Endothelial cell of umbilical vein (primary cell): ENCODE data around the gene LHFPL2. TPM values are rescaled to one million over a fixed set of nuclear protein-coding genes. Genes with fewer than 3 reads are reported as not detected.

Source experiments
- BruUV-seq: library from RNA; stranded (reverse); fragments of 400-500 nt; replicated peaks from 2 replicates; lab custom pipeline; 2021; lab: Mats Ljungman, UMichigan
- CTCF ChIA-PET: fragments of 300-600, 350-600 bp; sonication (Branson Sonifier 250); formaldehyde crosslinking; loops from one replicate; lab custom pipeline; 2021; ENCODE audit warnings: antibody characterized with exemption, inconsistent platforms; lab: Charles Lee
- POLR2A ChIA-PET: fragments of 300-600, 350-600 bp; sonication (Branson Sonifier 250); formaldehyde crosslinking; loops from one replicate; lab custom pipeline; 2021; ENCODE audit warnings: antibody characterized with exemption, inconsistent platforms; lab: Charles Lee
- DNase-seq: peaks from one replicate; pipeline ENCODE4 v3.0.0-alpha.2; 2011; ENCODE audit warnings: low read depth, low spot score
- FAIRE-seq: peaks from 2 replicates; lab custom pipeline; 2011; peaks lifted over from hg19 to GRCh38; lab: Jason Lieb, UNC
- H2AFZ ChIP-seq: 2 replicates; pipeline ENCODE4 v1.6.0; 2012; ENCODE audit warnings: low read depth, low read length, control low read depth, inconsistent platforms
- H3K27ac ChIP-seq: 2 replicates; pipeline ENCODE4 v1.5.1; 2011; ENCODE audit warnings: low read depth, mild to moderate bottlenecking, control low read depth, low read length, moderate library complexity; ENCODE audit not compliant: insufficient read depth
- H3K27me3 ChIP-seq, 2 experiments: 2 replicates each; pipeline versions ENCODE4 v1.6.0 to v1.6.1; 2011; ENCODE audit warnings: low read length in 2 of 2, mixed read lengths in 1 of 2; ENCODE audit not compliant: control insufficient read depth in 2 of 2, insufficient read depth in 2 of 2
- H3K36me3 ChIP-seq, 2 experiments: 2 replicates in 1 of 2; 3 replicates in 1 of 2; pipeline ENCODE4 v1.5.1; 2011; ENCODE audit warnings: low read length in 2 of 2, mild to moderate bottlenecking in 1 of 2, moderate library complexity in 1 of 2; ENCODE audit not compliant: control insufficient read depth in 2 of 2, insufficient read depth in 2 of 2; ENCODE audit errors: extremely low read depth in 1 of 2
- H3K4me1 ChIP-seq: 3 replicates; pipeline ENCODE4 v1.5.1; 2011; ENCODE audit warnings: mild to moderate bottlenecking, low read length; ENCODE audit not compliant: control insufficient read depth, insufficient read depth; ENCODE audit errors: extremely low read depth
- H3K4me2 ChIP-seq: 2 replicates; pipeline ENCODE4 v1.6.1; 2011; ENCODE audit warnings: low read length, control low read depth, mixed read lengths; ENCODE audit not compliant: insufficient read depth
- H3K4me3 ChIP-seq, 3 experiments: fragments of 200-600 bp in 1 of 3; sonication (generic), shearing (Covaris generic) in 1 of 3; replicated peaks in 1 of 3; 2 replicates each; pipeline ENCODE4 v1.5.1; 2011 to 2016; ENCODE audit warnings: control low read depth in 3 of 3, low read length in 3 of 3, mild to moderate bottlenecking in 2 of 3, inconsistent platforms in 1 of 3, low read depth in 1 of 3, moderate library complexity in 1 of 3; ENCODE audit not compliant: insufficient read depth in 1 of 3
- H3K79me2 ChIP-seq: 2 replicates; pipeline ENCODE4 v1.6.0; 2012; ENCODE audit warnings: low read length, inconsistent platforms; ENCODE audit not compliant: control insufficient read depth, insufficient read depth
- H3K9ac ChIP-seq: replicated peaks from 2 replicates; pipeline ENCODE3; 2011; ENCODE audit warnings: low read length, control low read depth; ENCODE audit not compliant: insufficient read depth; ENCODE audit errors: extremely low read depth
- H3K9me1 ChIP-seq: replicated peaks from 3 replicates; pipeline ENCODE4 v1.6.0; 2011; ENCODE audit warnings: mild to moderate bottlenecking, low read length; ENCODE audit not compliant: control insufficient read depth, insufficient read depth; ENCODE audit errors: extremely low read depth
- H3K9me3 ChIP-seq: replicated peaks from 2 replicates; pipeline ENCODE4 v1.5.1; 2012; ENCODE audit warnings: low read length, inconsistent platforms; ENCODE audit not compliant: control insufficient read depth, insufficient read depth
- H4K20me1 ChIP-seq: replicated peaks from 2 replicates; pipeline ENCODE3; 2011; ENCODE audit warnings: mild to moderate bottlenecking, low read length; ENCODE audit not compliant: control insufficient read depth, insufficient read depth; ENCODE audit errors: extremely low read depth
- CTCF ChIP-seq, 2 donors: IDR thresholded peaks; 1 replicate in 1 of 2; 2 replicates in 1 of 2; pipeline ENCODE4 v1.5.1; 2011; ENCODE audit warnings: low read length in 2 of 2, mild to moderate bottlenecking in 2 of 2, moderate library complexity in 2 of 2, control low read depth in 1 of 2, inconsistent platforms in 1 of 2, low read depth in 1 of 2; ENCODE audit not compliant: insufficient read depth in 1 of 2; ENCODE audit errors: extremely low read depth in 1 of 2
- EZH2 ChIP-seq: IDR thresholded peaks from 2 replicates; pipeline ENCODE4 v1.6.1; 2012; ENCODE audit warnings: borderline replicate concordance, low read depth, mild to moderate bottlenecking, moderate library complexity, low read length, inconsistent platforms; ENCODE audit not compliant: severe bottlenecking
- FOS ChIP-seq: IDR thresholded peaks from 2 replicates; pipeline ENCODE4 v1.6.1; 2011; ENCODE audit warnings: mild to moderate bottlenecking, low read length, moderate library complexity, borderline replicate concordance; ENCODE audit not compliant: insufficient read depth
- GATA2 ChIP-seq: IDR thresholded peaks from 2 replicates; pipeline ENCODE4 v1.7.0; 2011; ENCODE audit warnings: low read depth, mild to moderate bottlenecking, moderate library complexity, mixed read lengths, low read length; ENCODE audit not compliant: insufficient read length, insufficient read depth
- MYC ChIP-seq: IDR thresholded peaks from one replicate; pipeline ENCODE4 v1.6.1; 2011; ENCODE audit warnings: mild to moderate bottlenecking, low read depth, low read length
- dilution Hi-C: fragments of 300-500 bp; cut with MboI; formaldehyde crosslinking; loops from one replicate; pipeline ENCODE4 v1.15.0; 2019; ENCODE audit warnings: low sequenced_read_pairs; ENCODE audit not compliant: extremely low pct_ligation_motif_present
- intact Hi-C: fragments of 100-400 bp; cut with micrococcal nuclease; formaldehyde crosslinking; loops from one replicate; pipeline ENCODE4 v1.10.0; 2022
- polyA plus RNA-seq, 4 experiments: library from polyadenylated mRNA; depleted of rRNA in 3 of 4; stranded (reverse) in 3 of 4; unstranded in 1 of 4; fragments of >200 nt; gene quantifications; 2 replicates each; pipeline versions ENCODE4 v1.2.1 to v1.2.3, GENCODE V29; 2011 to 2012; ENCODE audit warnings: missing spikeins in 1 of 4
- total RNA-seq: library from RNA; stranded (reverse); gene quantifications from 2 replicates; pipeline ENCODE4 v1.2.3, GENCODE V29; 2021
- TF ChIP-seq, protein P1 (sequence below): IDR thresholded peaks from 2 replicates; pipeline ENCODE4 v1.6.1; 2011; ENCODE audit not compliant: insufficient read depth, insufficient read length

LHFPL2 gene
- total and polyA plus RNA-seq, 2 donors (not counting 3 experiments of a cell fraction or from before 2014, with no cell fraction given), result 9.6 to 36.3 TPM

GRCh38 chr5:78540335-78541085 is 108.1 kb downstream of the LHFPL2 start:
- no peak overlapping the region for H3K27ac ChIP-seq

More at GRCh38 chr5:78540335-78541085, 108.1 kb downstream of the LHFPL2 start:
- H3K4me3 ChIP-seq, result no peak overlapping the region
- DNase-seq (no peak), FAIRE-seq (no peak)
- intact Hi-C loops (no loop called here), dilution Hi-C loops (no loop called here)
- ChIA-PET CTCF (interaction anchor here (1.0 to 1.2 kb wide), 2 partner anchors 36 to 87 kb away, joined by 3 read pairs; no protein-coding TSS in a partner anchor), POLR2A (no interaction called here)
- no peaks in the 10 kb centered on the region for H3K4me1 ChIP-seq
- no peak overlapping the region for H3K4me2 ChIP-seq
- H3K9ac ChIP-seq, result no peak overlapping the region
- H3K36me3 ChIP-seq, result peaks cover 0 to 3% of the 10 kb centered on the region in 2 experiments
- H3K27me3 ChIP-seq, result no peaks in the 10 kb centered on the region
- no peak overlapping the region for H2AFZ ChIP-seq
- H3K9me3 ChIP-seq, result no peaks in the 10 kb centered on the region
- BruUV-seq, result no TSS peak
- H4K20me1 ChIP-seq, result no peaks in the 10 kb centered on the region
- no peak for TF ChIP-seq MYC
- TF ChIP-seq, protein P1, sequence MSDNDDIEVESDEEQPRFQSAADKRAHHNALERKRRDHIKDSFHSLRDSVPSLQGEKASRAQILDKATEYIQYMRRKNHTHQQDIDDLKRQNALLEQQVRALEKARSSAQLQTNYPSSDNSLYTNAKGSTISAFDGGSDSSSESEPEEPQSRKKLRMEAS, result no peak
- no peak for TF ChIP-seq GATA2
- no peak for TF ChIP-seq CTCF (IDR thresholded peaks at IDR 0.05; ENCODE audit: extremely low read depth in 1 of 2, insufficient read depth in 1 of 2, low read depth in 1 of 2, low read length in 2 of 2)
- TF ChIP-seq FOS, result no peak
- TF ChIP-seq EZH2, result no peak
- H3K79me2 ChIP-seq, result no peaks in the 10 kb centered on the region
- no peaks in the 10 kb centered on the region for H3K9me1 ChIP-seq
